NT2/D1 (cell line): ENCODE data around the gene SORCS1.

ENCODE experiments used
- SUZ12 ChIP-seq: IDR thresholded peaks from 2 replicates; pipeline ENCODE4 v1.6.1; 2011; ENCODE audit not compliant: insufficient read length, insufficient read depth; ENCODE audit errors: extremely low read depth
- YY1 ChIP-seq: IDR thresholded peaks from 2 replicates; pipeline ENCODE4 v1.6.1; 2011; ENCODE audit not compliant: insufficient read length, insufficient read depth
- ZNF274 ChIP-seq: IDR thresholded peaks from 2 replicates; pipeline ENCODE4 v1.6.1; 2011; ENCODE audit warnings: mild to moderate bottlenecking, low read depth, low read length

GRCh38 chr10:106626371-106626770 is 538.1 kb downstream of the SORCS1 start:
- TF ChIP-seq ZNF274, result no peak
- TF ChIP-seq YY1, result no peak
- no peak for TF ChIP-seq SUZ12
